IgD-negative memory B cell (primary cell): ENCODE data around the gene METRNL. TPM values are rescaled to one million over a fixed set of nuclear protein-coding genes. Genes with fewer than 3 reads are reported as not detected.
A peak's percentile ranks its signal among the peaks of the same experiment; 100 is the strongest.

ENCODE experiments used
- H3K27ac Mint-ChIP-seq, 3 donors: one replicate each; pipeline ENCODE4 v1.8.0; 2020 to 2022; ENCODE audit warnings: mild to moderate bottlenecking in 3 of 3, mixed read lengths in 3 of 3, moderate library complexity in 1 of 3
- H3K27me3 Mint-ChIP-seq: one replicate; pipeline ENCODE4 v1.8.0; 2021; ENCODE audit warnings: mixed read lengths
- H3K36me3 Mint-ChIP-seq: one replicate; pipeline ENCODE4 v1.8.0; 2020; ENCODE audit warnings: mild to moderate bottlenecking, mixed read lengths
- H3K4me1 Mint-ChIP-seq, 3 donors: one replicate each; pipeline ENCODE4 v1.8.0; 2020 to 2022; ENCODE audit warnings: mixed read lengths in 3 of 3, mild to moderate bottlenecking in 1 of 3
- H3K4me3 Mint-ChIP-seq, 4 donors: one replicate each; pipeline ENCODE4 v1.8.0; 2020 to 2022; ENCODE audit warnings: mild to moderate bottlenecking in 4 of 4, mixed read lengths in 4 of 4, moderate library complexity in 3 of 4
- H3K9me3 Mint-ChIP-seq, 3 donors: one replicate each; pipeline ENCODE4 v1.8.0; 2020 to 2021; ENCODE audit warnings: mixed read lengths in 3 of 3, mild to moderate bottlenecking in 1 of 3
- polyA plus RNA-seq: library from polyadenylated mRNA; unstranded; fragments of 300-500 nt; fragmentation: Illumina TruSeq; gene quantifications from one replicate; pipeline ENCODE4 v1.2.3, GENCODE V29; 2021

METRNL gene
- polyA plus RNA-seq, 1 donor from 2014 or later: 2.1 TPM

DNA sequence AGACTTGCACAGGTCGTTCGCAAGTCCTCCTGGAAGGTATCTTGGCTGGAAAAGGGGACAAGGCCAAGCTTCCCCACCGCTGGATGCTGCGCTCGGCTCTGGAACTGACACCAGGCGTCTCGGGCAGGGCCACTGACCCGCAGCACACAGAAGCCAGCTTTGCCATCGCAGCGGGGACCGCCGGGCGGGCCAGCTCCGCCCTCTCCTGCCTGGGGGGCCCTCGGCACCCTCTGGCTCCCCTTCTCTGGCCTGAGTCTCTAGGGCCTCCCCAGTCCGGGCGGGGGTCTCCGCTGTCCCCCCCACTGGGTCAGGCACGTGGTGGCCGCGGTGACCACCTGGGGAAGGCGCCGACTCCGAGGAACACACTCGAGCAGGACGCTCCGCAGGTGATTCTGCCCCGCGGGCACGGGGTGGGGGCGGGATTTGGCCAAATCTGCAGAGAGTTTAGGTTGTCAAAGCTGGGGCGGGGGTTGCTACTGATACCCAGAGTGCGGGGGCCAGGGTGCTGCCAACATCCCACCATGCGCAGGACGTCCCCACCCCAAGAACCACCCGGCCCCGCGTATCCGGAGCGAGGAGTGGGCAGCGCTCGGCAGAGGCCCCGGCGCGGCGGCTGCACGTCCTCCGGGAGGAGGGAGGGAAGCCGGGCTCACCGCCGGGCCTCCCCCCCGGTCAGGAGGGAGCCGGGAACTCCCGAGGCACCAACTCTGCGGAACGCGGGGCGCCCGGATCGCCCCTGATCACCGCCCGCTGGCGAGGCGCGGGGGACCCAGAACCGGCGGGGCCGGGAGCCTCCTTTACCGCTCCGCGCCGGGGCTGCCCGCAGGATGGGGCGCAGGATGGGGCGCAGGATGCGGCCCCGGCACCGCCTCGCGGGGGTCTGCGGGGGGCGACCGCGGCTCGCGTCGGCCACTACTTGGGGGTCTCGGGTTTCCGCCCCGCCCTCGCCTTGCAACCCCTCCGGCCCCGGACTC, 744 bp upstream of the METRNL start:
- Mint-ChIP-seq H3K27me3 (peaks cover 6% of the 10 kb centered on the region), H3K9me3 (no peaks in the 10 kb centered on the region), H3K4me3 (peak overlapping the region; percentile 61 to 86 (median 84)), H3K4me1 (peaks cover 16 to 19% (median 16%) of the 10 kb centered on the region in 3 donors), H3K27ac (peak overlapping the region in 1 of 3 donors; percentile 64), H3K36me3 (no peaks in the 10 kb centered on the region)

DNA sequence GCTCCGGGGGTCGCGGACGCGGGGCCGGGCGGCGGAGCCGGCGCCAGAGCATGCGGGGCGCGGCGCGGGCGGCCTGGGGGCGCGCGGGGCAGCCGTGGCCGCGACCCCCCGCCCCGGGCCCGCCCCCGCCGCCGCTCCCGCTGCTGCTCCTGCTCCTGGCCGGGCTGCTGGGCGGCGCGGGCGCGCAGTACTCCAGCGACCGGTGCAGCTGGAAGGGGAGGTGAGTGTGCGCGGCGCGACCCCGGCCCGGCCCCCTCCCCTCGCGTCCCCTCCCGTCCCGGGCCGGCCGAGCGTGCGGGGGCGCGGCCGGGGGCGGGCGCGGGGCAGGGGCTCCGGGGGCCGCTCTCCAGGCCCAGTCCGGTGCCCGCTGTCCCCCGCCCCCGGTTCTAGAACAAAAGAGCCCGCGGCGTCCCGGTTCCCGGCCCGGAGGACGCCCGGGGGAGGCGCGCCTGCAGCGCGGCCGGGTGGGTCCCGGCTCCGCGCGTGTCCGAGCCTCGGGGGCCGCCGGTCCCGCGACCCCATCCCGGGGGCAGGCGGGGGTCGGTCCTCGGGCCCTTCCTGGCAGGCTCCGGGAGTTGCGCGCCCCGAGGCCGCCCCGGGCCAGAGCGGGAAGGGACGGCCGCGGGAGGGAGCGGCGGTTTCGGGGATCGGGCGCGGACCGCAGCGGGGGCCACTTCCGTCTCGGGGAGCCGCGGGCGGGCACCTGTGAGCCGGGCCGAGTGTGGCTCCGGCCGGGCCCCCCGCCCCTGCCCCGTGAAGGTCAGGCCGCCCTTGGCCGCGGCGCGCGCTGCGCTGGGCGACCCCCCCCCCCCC, 563 bp downstream of the METRNL start:
- peaks cover 6% of the 10 kb centered on the region for H3K27me3 Mint-ChIP-seq
- H3K9me3 Mint-ChIP-seq: no peaks in the 10 kb centered on the region
- H3K4me1 Mint-ChIP-seq: peaks cover 19 to 22% (median 19%) of the 10 kb centered on the region in 3 donors
- no peak overlapping the region for H3K4me3 Mint-ChIP-seq
- no peaks in the 10 kb centered on the region for H3K36me3 Mint-ChIP-seq
- H3K27ac Mint-ChIP-seq: no peak overlapping the region

GRCh38 chr17:83080579-83080857, 1.1 kb downstream of the METRNL start:
- Mint-ChIP-seq H3K36me3 (no peaks in the 10 kb centered on the region), H3K27me3 (peaks cover 6% of the 10 kb centered on the region), H3K27ac (no peak overlapping the region), H3K9me3 (no peaks in the 10 kb centered on the region), H3K4me3 (no peak overlapping the region), H3K4me1 (peaks cover 19 to 22% (median 19%) of the 10 kb centered on the region in 3 donors)

- H3K4me3 Mint-ChIP-seq: peak overlapping the region; percentile 77 to 96 (median 88)
- no peaks in the 10 kb centered on the region for H3K9me3 Mint-ChIP-seq
- peaks cover 19 to 25% (median 19%) of the 10 kb centered on the region in 3 donors for H3K4me1 Mint-ChIP-seq
- H3K27me3 Mint-ChIP-seq: peaks cover 6% of the 10 kb centered on the region
- H3K27ac Mint-ChIP-seq: peak overlapping the region; percentile 91 to 93 (median 93)
- no peaks in the 10 kb centered on the region for H3K36me3 Mint-ChIP-seq
These were observed 1.7 kb downstream of the METRNL start for GRCh38 chr17:83080858-83081683.

DNA sequence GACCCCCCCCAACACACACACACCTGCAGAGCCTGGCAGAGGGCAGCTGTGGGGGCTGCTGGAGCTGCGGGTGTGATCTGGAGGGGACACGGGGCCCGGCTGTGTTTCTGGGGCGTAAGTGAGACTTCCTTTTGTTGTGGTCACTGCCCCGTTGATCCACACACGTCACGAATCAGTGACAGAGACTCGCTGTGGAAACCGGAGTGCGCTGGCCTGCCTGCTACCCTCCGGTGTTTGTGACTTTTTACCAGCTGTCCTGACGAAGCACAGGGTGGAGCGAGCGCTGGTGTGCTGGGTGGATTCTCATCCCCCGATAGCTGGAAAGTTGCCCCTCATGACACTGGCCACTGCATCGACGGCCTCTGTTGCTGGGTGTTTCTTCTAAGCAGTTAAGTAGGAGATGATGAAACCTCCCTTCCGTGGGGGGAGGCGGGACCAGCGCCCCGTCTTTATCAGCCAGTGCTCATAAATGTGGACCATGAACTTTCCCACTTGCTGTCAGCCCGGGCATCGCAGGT, 2.3 kb downstream of the METRNL start:
- peaks cover 19 to 25% (median 21%) of the 10 kb centered on the region in 3 donors for H3K4me1 Mint-ChIP-seq
- no peaks in the 10 kb centered on the region for H3K36me3 Mint-ChIP-seq
- no peaks in the 10 kb centered on the region for H3K9me3 Mint-ChIP-seq
- H3K27me3 Mint-ChIP-seq: peaks cover 4% of the 10 kb centered on the region
- peak overlapping the region; percentile 91 to 93 (median 93) for H3K27ac Mint-ChIP-seq
- peak overlapping the region; percentile 77 to 96 (median 88) for H3K4me3 Mint-ChIP-seq

- H3K27me3 Mint-ChIP-seq: no peaks in the 10 kb centered on the region
- peak overlapping the region; percentile 77 to 96 (median 88) for H3K4me3 Mint-ChIP-seq
- H3K27ac Mint-ChIP-seq: peak overlapping the region; percentile 91 to 93 (median 93)
- no peaks in the 10 kb centered on the region for H3K9me3 Mint-ChIP-seq
- peaks cover 19 to 25% (median 21%) of the 10 kb centered on the region in 3 donors for H3K4me1 Mint-ChIP-seq
- H3K36me3 Mint-ChIP-seq: no peaks in the 10 kb centered on the region
These were observed 3.0 kb downstream of the METRNL start for GRCh38 chr17:83082424-83082823.

GRCh38 chr17:83082909-83083367, 3.5 kb downstream of the METRNL start:
- H3K4me3 Mint-ChIP-seq: peak overlapping the region; percentile 76 to 96 (median 84)
- no peaks in the 10 kb centered on the region for H3K36me3 Mint-ChIP-seq
- peaks cover 19 to 25% (median 21%) of the 10 kb centered on the region in 3 donors for H3K4me1 Mint-ChIP-seq
- no peaks in the 10 kb centered on the region for H3K9me3 Mint-ChIP-seq
- no peaks in the 10 kb centered on the region for H3K27me3 Mint-ChIP-seq
- peak overlapping the region; percentile 91 to 93 (median 93) for H3K27ac Mint-ChIP-seq

- Mint-ChIP-seq H3K27me3 (no peaks in the 10 kb centered on the region), H3K4me3 (peak overlapping the region in 3 of 4 donors; percentile 39 to 96 (median 76)), H3K4me1 (peaks cover 19 to 23% (median 21%) of the 10 kb centered on the region in 3 donors), H3K9me3 (no peaks in the 10 kb centered on the region), H3K36me3 (no peaks in the 10 kb centered on the region), H3K27ac (peak overlapping the region; percentile 53 to 88 (median 69))
These were observed 4.2 kb downstream of the METRNL start for GRCh38 chr17:83083368-83084201.

GRCh38 chr17:83084214-83084613, 4.8 kb downstream of the METRNL start:
- H3K9me3 Mint-ChIP-seq: no peaks in the 10 kb centered on the region
- H3K27ac Mint-ChIP-seq: peak overlapping the region in 2 of 3 donors; percentile 39 to 88
- H3K4me1 Mint-ChIP-seq: peaks cover 19 to 23% (median 21%) of the 10 kb centered on the region in 3 donors
- peak overlapping the region in 2 of 4 donors; percentile 58 to 96 for H3K4me3 Mint-ChIP-seq
- no peaks in the 10 kb centered on the region for H3K27me3 Mint-ChIP-seq
- H3K36me3 Mint-ChIP-seq: no peaks in the 10 kb centered on the region

GRCh38 chr17:83084621-83085056, 5.2 kb downstream of the METRNL start:
- Mint-ChIP-seq H3K36me3 (peaks cover under 1% of the 10 kb centered on the region), H3K4me3 (peak overlapping the region in 1 of 4 donors; percentile 58), H3K9me3 (no peaks in the 10 kb centered on the region), H3K27ac (peak overlapping the region in 2 of 3 donors; percentile 28 to 53), H3K4me1 (peaks cover 19 to 23% (median 23%) of the 10 kb centered on the region in 3 donors), H3K27me3 (no peaks in the 10 kb centered on the region)

DNA sequence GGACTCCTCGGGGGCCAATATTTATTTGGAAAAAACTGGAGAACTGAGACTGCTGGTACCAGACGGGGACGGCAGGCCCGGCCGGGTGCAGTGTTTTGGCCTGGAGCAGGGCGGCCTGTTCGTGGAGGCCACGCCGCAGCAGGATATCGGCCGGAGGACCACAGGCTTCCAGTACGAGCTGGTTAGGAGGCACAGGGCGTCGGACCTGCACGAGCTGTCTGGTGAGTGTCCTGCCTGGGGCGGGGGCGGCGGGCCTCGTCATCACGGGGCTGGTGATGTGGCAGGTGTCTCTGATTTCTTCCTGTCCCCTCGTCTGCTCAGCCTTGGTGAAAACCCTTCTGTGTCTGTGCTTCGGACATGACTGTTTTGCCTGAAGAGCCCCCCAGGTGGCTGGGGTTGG, 5.7 kb downstream of the METRNL start:
- H3K27me3 Mint-ChIP-seq: no peaks in the 10 kb centered on the region
- peak overlapping the region in 2 of 3 donors; percentile 28 to 53 for H3K27ac Mint-ChIP-seq
- H3K4me1 Mint-ChIP-seq: peaks cover 19 to 23% (median 23%) of the 10 kb centered on the region in 3 donors
- H3K9me3 Mint-ChIP-seq: no peaks in the 10 kb centered on the region
- peaks cover 1% of the 10 kb centered on the region for H3K36me3 Mint-ChIP-seq
- no peak overlapping the region for H3K4me3 Mint-ChIP-seq

GRCh38 chr17:83085526-83086198, 6.3 kb downstream of the METRNL start:
- H3K4me3 Mint-ChIP-seq: peak overlapping the region in 1 of 4 donors; percentile 41
- no peaks in the 10 kb centered on the region for H3K9me3 Mint-ChIP-seq
- H3K27me3 Mint-ChIP-seq: no peaks in the 10 kb centered on the region
- H3K4me1 Mint-ChIP-seq: peaks cover 19 to 23% (median 23%) of the 10 kb centered on the region in 3 donors
- H3K36me3 Mint-ChIP-seq: peaks cover 1% of the 10 kb centered on the region
- peak overlapping the region in 2 of 3 donors; percentile 28 to 65 for H3K27ac Mint-ChIP-seq
